Endometrial microvascular endothelial cells (primary cell): ENCODE results near the gene KANSL1L. TPM values are rescaled to one million over a fixed set of nuclear protein-coding genes. Genes with fewer than 3 reads are reported as not detected.

Experiments used
- in situ Hi-C: cut with HindIII; loops from 2 replicates; pipeline ENCODE4 v1.10.0; 2017; ENCODE audit warnings: low sequenced_read_pairs, low pct_unique_long_range_greater_than_20kb; ENCODE audit errors: inconsistent ontology term
- total RNA-seq: library from RNA; depleted of rRNA; stranded (reverse); fragments of >200 nt; gene quantifications from one replicate; pipeline ENCODE4 v1.2.3, GENCODE V29; 2015; ENCODE audit errors: inconsistent ontology term

Gene KANSL1L
- total RNA-seq, 1 donor from 2014 or later: 10.3 TPM

DNA sequence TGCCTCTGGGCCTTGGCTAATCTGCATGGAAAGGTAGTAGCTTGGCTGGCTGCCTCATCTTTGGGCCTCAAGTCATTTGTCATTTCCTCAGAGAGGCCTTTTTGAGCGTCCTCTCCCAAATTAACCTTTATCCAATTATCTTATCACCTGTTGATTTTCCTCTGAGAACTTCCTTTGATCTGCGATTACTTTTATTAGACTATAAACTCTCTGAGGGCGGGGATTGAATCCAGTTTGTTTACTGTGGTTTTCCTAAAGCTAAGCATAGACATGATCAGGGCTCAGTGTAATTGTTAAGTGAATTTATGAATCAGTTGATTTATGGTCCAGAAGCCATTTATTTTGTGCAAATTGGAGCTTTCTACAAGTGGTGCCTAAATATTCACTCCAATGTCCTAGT is 161.3 kb downstream of the KANSL1L start:
- in situ Hi-C loops: no loop called here

DNA sequence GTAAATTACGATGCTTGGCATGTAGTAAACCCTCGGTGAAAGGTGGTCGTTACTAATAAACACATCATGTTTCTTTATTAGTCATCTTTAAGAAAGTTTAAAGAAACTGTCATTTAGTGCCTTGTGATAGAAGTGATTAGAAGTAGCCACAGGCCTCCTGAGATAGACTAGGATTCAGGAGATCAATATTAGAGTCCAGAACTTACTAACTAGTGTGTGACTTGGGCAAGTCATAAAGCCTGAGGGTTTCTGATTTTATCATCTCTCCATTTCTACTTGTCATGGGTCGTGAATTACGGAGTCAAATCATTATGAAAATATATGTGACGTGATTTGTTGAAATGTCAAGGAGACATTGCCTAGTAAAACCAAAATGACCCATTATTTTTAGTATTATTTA is 162.1 kb downstream of the KANSL1L start:
- in situ Hi-C loops: no loop called here

DNA sequence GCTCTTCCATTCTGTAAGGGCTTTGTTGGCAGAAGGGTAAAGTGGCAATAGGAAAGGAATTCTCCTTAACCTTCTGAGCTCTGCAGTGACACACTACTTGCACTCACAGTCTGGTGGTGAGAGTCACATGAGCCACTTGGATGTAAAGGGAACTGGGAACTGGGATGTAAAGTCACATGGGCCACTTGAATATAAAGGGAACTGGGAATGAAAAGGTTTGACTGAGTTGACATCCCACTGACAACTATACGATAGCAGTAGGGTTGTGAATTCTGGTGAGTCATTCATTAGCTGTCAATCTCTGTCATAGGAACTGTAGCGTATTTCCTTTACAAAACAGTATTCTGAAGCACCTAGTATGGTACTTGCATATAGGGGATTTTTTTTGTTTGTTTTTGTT is 163.3 kb downstream of the KANSL1L start:
- in situ Hi-C loops: no loop called here

DNA sequence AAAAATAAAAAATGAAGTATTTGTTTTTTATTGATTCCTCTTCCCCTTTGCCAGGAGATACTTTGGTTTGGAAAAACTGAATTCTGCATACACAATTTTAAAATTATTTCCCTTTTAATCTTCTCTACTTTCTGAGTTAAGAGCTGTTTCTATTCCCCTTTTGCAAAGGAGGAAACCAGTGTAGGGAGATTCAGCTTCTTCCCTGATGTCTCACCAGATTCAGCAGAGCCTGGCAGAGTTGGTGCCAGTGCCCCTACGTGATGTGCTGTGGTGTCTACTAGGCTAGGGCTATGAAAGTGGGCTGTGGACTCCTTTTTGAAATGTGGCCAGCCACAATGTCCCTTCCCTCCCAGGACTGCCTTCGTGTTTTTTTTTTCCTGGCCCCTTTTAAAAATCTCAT is 166.3 kb downstream of the KANSL1L start:
- in situ Hi-C loops: no loop called here

DNA sequence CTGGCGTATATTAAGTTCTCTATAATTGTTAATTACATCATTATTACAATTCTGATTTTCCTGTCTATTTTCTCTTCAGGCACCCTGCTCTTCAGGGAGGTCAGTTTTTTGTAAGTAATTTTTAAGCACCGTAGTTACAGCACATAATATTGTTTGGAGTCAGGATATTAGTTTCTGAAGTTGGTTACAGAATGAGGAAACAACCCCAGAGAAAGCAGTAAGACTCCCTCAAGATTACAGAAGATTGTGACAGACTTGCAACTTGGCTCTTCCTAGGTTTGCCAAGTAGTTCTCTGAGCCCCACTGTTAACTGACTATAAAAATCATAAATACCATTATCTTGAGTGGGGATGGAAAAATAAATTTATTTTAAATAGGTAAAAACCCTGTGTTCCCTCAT is 167.8 kb downstream of the KANSL1L start:
- in situ Hi-C loops: no loop called here

DNA sequence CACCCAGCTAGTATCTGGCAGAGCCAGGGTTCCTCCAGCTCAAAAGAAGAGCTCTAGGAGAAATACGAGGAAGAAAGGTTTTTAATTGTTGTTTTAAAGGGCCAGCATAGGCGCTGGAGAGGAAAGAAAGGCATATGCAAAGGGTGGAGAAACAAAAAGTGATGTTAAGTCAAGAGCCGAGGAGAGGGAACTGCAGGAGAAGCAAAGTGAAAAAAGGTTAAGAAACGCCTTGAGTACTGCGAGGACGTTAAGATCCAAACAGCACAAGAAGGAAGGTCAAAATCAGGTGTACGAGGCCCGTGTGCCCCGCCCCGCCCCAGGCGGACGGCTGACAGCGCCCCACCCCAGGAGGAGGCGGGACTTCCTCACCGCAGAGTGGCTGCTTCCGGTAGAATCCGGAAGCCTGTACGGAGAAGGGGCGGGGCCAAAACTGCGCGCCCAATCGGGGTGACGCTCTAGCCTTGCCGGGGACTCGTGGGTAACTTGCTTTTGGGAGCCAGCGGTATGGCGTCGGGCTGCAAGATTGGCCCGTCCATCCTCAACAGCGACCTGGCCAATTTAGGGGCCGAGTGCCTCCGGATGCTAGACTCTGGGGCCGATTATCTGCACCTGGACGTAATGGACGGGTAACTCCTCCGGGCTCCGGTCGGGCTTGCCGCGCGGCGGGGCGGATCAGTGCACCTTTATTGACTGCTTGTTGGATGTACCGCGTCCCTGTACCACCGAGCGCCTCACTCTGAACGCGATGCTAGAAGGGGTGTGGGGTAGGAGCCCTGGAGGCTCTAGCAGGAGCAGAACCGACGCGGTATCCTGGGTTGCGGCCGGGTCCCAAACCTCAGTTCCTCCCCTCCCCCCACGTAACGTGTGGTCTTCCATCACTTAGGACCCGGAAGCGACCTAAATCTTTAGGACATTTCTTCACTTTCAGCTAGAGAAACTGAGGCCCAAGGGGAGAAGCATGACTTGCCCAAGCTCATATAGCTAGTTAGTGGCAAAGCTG is 168.8 kb downstream of the KANSL1L start, which contains the start of gene RPE:
TSS of gene RPE (plus strand) at position 481 of the 1,000 bp plus-strand sequence. CDS start at position 505, 24 bp downstream.
- in situ Hi-C loops: no loop called here

DNA sequence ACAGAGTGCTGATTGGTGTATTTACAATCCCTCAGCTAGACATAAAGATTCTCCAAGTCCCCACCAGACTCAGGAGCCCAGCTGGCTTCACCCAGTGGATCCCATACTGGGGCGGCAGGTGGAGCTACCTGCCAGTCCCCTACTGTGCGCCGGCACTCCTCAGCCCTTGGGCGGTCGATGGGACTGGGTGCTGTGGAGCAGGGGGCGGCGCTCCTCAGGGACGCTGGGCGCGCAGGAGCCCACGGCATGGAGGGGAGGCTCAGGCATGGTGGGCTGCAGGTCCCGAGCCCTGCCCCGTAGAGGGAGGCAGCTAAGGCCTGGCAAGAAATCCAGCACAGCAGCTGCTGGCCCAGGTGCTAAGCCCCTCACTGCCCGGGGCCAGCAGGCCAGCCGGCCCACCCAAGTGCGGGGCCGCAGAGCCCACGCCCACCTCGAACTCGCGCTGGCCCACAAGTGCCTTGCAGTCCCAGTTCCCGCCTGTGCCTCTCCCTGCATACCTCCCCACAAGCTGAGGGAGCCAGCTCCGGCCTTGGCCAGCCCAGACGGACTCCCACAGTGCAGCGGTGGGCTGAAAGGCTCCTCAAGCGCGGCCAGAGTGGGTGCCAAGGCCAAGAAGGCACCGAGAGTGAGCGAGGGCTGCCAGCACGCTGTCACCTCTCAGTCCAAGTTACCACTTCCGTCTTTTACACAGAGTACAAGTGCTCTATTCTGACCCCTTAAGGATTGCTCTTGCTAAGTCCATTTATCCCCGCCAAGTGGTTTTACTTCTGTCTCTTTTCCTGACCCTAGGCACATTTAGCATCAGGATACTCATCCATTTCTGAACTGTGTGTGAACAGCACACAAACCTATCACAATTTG is 170.5 kb downstream of the KANSL1L start:
- in situ Hi-C loops: no loop called here

DNA sequence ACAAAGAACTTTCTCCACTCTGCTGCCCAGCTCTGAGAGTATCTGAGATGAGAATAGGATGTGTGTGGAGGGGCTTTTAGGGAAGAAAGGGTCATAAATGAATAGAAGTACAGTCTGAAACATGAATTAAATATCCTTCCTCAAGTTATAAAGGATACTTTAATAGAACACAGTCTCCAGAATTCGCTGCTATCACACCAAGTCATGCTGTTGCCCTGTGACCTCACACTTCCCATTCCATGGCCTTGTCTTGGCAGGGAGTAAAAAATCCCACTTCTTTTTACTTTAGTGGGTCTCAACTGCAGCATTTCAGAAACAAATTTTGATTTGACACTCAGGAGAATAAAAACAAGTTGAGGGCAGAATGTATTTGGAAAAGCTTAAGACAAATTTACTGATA is 172.6 kb downstream of the KANSL1L start:
- in situ Hi-C loops: no loop called here

DNA sequence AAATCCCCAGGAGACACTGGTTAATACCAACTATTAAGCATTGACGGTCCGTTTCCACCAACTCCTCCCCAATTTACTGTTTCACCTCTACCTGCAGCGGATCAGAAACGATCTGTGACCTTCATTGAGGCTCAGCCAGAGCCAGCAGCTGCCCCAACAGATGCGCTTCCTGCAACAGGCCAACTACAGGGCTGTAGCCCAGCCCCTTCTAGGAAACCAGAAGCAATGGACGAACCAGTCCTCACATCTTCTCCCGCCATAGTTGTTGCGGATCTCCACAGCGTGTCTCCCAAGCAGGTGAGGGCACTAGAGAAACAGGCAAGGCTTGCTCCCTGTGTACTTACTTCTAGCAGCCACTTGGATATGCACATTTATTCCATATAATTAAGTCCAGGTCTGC is 177.2 kb downstream of the KANSL1L start:
- in situ Hi-C loops: no loop called here

DNA sequence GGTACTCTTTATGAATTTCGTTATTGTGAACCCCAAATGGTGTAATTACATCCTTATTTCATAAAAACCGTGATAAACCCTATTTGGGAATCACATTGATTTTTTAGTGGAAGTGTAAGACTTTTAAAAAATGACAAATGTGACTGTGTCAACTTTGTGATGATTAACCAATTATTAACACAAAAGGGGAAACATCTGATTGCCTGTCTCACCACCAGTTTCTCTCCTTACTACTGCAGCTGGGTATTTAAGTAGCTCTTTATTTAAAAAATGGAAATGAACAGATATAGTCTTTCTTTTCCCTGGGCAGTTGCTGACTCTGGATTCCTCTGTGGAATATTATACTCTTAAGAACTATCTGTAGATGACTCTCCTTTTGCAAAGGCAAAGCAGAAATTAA is 180.4 kb downstream of the KANSL1L start:
- in situ Hi-C loops: no loop called here

DNA sequence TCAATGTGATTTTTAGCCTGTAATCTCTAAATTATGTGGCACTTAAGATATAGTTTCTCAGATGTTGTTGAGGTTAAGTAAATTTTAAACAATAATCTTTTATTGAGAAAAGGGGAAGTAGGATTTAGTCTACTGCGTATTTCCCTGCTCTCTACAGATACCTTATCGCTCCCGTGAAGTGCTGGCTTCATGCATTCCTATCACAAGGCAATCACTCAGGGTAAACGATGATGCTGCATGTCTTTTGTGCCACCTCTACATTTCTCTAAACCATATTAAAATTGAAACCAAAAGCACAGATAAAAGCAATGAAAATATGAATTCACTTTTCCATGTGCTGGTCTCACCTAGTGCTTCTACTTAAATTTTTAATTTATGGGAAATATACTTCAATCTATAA is 183.2 kb downstream of the KANSL1L start:
- in situ Hi-C loops: no loop called here

DNA sequence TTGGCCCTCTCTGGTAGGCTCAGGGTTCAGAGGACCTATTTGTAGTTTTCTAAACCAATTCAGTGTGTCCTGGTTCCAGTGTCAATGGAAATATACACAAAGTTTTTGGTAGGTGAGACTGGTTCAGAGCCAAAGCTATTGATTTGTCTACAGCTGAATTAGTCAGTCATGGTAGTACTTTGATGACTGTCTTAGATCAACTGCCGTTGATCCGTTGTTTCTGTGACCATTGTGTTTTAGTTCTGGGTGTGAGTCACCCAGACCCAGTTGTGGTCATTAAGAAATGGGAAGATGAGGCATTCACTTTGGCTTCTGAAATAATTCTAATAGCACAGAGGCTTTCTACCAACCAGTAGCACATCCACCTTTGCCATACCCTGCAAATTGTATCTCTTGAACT is 184.8 kb downstream of the KANSL1L start:
- in situ Hi-C loops: no loop called here

DNA sequence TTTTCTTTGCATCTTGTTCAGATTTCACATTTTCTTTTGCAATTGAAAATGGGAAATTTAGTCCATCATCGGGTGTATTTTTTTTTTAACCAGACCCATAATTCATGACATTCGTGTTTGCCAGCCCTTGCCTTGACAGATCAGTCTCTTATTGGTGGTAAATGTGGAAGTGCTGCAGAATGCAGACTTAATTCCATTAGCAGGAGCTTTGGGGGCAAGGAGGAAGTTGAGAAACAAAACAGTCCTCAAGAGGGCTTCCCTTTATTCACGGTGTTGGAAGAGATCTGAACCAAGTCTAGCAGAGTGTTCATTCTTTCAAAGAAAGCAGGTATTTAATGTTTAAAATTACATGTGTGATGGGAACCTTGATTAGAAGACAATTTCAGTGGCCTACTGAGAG is 185.3 kb downstream of the KANSL1L start:
- in situ Hi-C loops: no loop called here

DNA sequence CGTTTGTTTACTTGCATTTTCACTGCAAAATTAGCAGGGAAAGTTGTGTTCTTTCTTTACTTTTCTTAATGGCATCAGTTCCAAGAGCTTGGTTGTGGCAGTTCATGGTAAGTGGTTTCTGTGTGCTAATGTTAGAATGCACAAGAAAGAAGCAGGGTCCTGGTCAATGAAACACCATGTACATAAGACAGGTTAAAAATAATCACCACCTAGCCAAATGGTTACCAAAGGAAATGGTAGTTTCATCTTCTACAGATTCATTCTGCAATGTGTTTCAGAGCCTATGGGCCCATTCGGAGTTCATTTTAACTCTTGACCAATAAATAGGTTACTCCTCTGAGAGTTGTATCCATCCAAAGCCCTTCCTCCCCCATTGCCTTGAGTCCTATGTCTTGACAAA is 186.9 kb downstream of the KANSL1L start:
- in situ Hi-C loops: no loop called here

DNA sequence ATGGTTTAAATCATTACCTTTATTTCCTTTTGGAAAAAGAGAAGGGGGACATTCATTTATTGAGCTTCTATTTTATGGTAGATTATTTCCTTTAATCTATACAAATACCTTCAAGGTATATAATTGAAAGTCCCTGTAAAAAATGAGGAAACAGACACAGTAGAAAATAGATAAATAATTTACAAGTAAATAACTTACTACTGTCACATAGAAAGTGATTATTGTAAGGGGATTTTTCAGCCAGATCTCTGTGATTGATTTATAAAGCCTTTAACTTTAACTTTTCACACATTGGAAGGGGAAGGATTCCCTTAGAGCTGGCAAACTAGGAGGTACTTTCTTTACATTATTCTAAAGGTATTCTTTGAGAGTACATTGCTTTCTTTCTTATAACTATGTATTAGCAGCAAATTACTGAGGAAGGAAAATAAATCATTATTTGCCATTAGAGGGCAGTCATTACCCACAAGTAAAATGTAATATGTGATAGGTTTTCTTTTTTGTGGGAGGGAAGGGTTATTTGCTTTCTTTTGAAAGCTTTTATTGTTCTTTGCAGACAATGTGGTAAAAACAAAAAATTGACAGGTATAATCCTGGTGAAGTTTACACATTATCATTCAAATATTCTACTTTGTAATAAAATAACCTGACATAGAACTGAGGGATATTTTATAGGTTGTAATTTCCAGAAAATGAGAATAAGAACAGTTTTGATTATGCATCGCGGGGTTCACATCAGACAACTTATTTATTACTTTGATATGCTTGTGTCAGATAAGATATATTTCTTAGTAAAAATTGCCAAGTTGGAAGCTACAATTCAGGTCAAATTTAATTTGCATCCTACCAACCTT is 193.6 kb downstream of the KANSL1L start:
- in situ Hi-C loops: no loop called here

DNA sequence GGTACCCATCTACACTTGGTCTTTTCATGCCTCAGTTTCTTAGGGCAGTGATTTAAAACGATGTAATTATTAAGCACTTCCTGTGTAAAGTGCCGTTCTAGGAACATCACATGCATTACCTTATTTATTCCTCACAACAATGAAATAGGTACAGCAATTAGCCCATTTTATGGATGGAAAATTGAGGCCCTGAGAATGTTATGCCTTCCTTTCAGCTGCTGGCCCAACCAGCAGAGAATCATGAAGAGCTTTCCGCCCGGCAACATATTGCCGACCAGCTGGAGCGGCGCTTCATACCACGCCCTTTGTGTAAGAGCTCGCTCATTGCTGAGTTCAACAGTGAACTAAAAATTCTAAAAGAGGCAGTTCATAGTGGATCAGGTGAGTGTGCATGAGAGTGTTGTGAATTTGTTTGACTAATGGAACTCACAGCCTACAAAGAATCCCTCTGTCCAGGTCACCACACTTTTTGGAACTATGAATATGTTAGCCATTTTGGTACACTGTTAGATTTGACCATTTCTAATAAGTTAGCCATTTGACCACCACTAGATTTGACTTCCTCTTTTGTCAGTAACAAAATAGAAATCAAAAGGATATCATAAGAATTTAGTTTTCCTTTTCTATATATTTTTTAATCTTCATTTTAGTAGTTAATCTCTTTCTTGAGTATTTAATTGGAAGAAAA is 194.4 kb downstream of the KANSL1L start:
- in situ Hi-C loops: no loop called here

DNA sequence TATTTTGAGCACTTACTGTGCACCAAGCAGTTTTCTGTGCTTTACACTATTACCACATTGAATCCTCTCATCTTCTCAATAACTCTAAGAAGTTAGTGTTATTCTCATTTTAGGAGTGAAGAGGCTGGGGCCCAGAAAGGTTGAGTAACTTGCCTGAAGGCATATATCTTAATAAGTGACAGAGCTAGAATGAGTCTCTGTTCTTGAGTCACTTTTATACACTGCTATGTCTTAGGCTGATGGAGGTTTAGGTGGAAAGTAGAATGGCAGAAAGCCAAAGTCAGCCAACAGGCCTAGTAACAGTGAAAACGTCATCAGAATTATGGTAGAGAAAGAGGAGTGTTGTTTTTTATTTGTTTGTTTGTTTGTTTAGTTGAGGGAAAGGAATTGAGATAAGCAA is 196.6 kb downstream of the KANSL1L start:
- in situ Hi-C loops: no loop called here

DNA sequence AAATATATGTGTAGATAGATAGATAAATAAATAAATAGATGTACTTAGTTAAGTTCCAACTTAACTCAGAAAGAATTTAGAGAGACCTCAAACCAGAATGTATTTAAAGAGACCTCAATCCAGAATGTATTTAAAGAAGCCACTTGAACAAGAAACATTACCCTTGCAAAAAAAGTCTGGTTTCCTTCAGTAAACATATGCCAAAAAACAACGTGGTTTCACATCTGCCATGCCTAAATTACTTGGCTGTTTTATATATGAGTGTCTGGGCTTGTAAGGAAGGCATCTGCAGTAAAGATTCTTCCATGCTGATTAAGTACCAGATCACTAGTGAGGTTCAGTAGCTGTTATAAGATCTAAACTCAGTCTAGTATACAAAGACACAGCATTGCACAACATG is 197.9 kb downstream of the KANSL1L start:
- in situ Hi-C loops: no loop called here
